SK-N-SH (cell line): ENCODE results near the gene HPCAL1. TPM values are rescaled to one million over a fixed set of nuclear protein-coding genes. Genes with fewer than 3 reads are reported as not detected.

ENCODE experiments used
- CTCF ChIA-PET: fragments of 300-600, 350-600 bp; formaldehyde crosslinking; extraction: SDS; loops from one replicate; lab custom pipeline; 2021; lab: Yijun Ruan, JAX
- POLR2A ChIA-PET: fragments of 350-600 bp; sonication (Branson Sonifier 250); formaldehyde crosslinking; extraction: SDS; loops from one replicate; lab custom pipeline; 2020; ENCODE audit warnings: antibody characterized with exemption, inconsistent platforms; lab: Yijun Ruan, JAX
- DNase-seq: peaks from one replicate; pipeline ENCODE4 v3.0.0; 2012
- H2AFZ ChIP-seq: fragments of 200-600 bp; sonication (generic); 2 replicates; pipeline ENCODE4 v1.8.1; 2016; ENCODE audit warnings: antibody characterized with exemption, mild to moderate bottlenecking, low read depth
- H3F3A ChIP-seq: fragments of 200-600 bp; sonication (generic); replicated peaks from 2 replicates; pipeline ENCODE3; 2016; ENCODE audit warnings: antibody characterized with exemption, mild to moderate bottlenecking; ENCODE audit not compliant: insufficient read depth
- H3K27ac ChIP-seq, 2 experiments: fragments of 200-500 bp in 1 of 2; fragments of 200-600 bp in 1 of 2; sonication (Bioruptor generic) in 1 of 2; sonication (generic), shearing (Covaris generic) in 1 of 2; 2 replicates each; pipeline versions ENCODE4 v1.5.1 to v1.6.1; 2014 to 2016; ENCODE audit warnings: low read depth in 2 of 2, inconsistent platforms in 1 of 2, low read length in 1 of 2, mild to moderate bottlenecking in 1 of 2, mixed read lengths in 1 of 2
- H3K27me3 ChIP-seq: fragments of 200-600 bp; sonication (generic), shearing (Covaris generic); 2 replicates; pipeline ENCODE4 v1.6.1; 2016; ENCODE audit warnings: mixed run types; ENCODE audit not compliant: insufficient read depth
- H3K36me3 ChIP-seq, 2 experiments: fragments of 200-500 bp in 1 of 2; fragments of 200-600 bp in 1 of 2; sonication (Bioruptor generic) in 1 of 2; sonication (generic) in 1 of 2; replicated peaks in 1 of 2; 2 replicates each; pipeline versions ENCODE3 to v1.5.1; 2014 to 2016; ENCODE audit warnings: low read length in 1 of 2, mild to moderate bottlenecking in 1 of 2; ENCODE audit not compliant: insufficient read depth in 2 of 2, control insufficient read depth in 1 of 2
- H3K4me1 ChIP-seq, 2 experiments: fragments of 200-500 bp in 1 of 2; fragments of 200-600 bp in 1 of 2; sonication (Bioruptor generic) in 1 of 2; sonication (generic), shearing (Covaris generic) in 1 of 2; 2 replicates each; pipeline versions ENCODE4 v1.5.1 to v1.6.1; 2014 to 2016; ENCODE audit warnings: low read depth in 1 of 2, low read length in 1 of 2, mixed run types in 1 of 2; ENCODE audit not compliant: insufficient read depth in 2 of 2, control insufficient read depth in 1 of 2
- H3K4me2 ChIP-seq: fragments of 200-600 bp; sonication (generic), shearing (Covaris generic); 2 replicates; pipeline ENCODE4 v1.6.1; 2017; ENCODE audit warnings: mixed run types
- H3K4me3 ChIP-seq, 2 experiments: fragments of 200-500 bp in 1 of 2; fragments of 200-600 bp in 1 of 2; sonication (Bioruptor generic) in 1 of 2; sonication (generic), shearing (Covaris generic) in 1 of 2; 2 replicates each; pipeline versions ENCODE4 v1.5.1 to v1.8.1; 2014 to 2016; ENCODE audit warnings: low read depth in 2 of 2, inconsistent platforms in 1 of 2, low read length in 1 of 2, mild to moderate bottlenecking in 1 of 2, mixed read lengths in 1 of 2, moderate library complexity in 1 of 2
- H3K79me2 ChIP-seq: fragments of 200-600 bp; sonication (generic); 2 replicates; pipeline ENCODE4 v1.8.1; 2017; ENCODE audit warnings: mild to moderate bottlenecking; ENCODE audit not compliant: insufficient read depth
- H3K9ac ChIP-seq: fragments of 200-600 bp; sonication (generic); 2 replicates; pipeline ENCODE4 v1.6.1; 2017; ENCODE audit warnings: mixed run types
- H3K9me2 ChIP-seq: fragments of 200-600 bp; sonication (generic); 2 replicates; pipeline ENCODE4 v1.6.1; 2017; ENCODE audit warnings: mixed run types
- H3K9me3 ChIP-seq: fragments of 200-600 bp; sonication (generic); 2 replicates; pipeline ENCODE4 v1.6.1; 2017; ENCODE audit warnings: mixed run types, mild to moderate bottlenecking, moderate library complexity
- H4K20me1 ChIP-seq: fragments of 200-600 bp; sonication (generic); 2 replicates; pipeline ENCODE4 v1.6.1; 2017; ENCODE audit warnings: mild to moderate bottlenecking, mixed run types; ENCODE audit not compliant: insufficient read depth
- FOSL2 ChIP-seq: IDR thresholded peaks from 2 replicates; pipeline ENCODE4 v1.4.0; 2012; ENCODE audit warnings: low read depth, mild to moderate bottlenecking, moderate library complexity, borderline replicate concordance
- GABPA ChIP-seq: IDR thresholded peaks from 2 replicates; pipeline ENCODE4 v1.4.0; 2012; ENCODE audit warnings: low read depth, mild to moderate bottlenecking
- NFIC ChIP-seq: IDR thresholded peaks from 2 replicates; pipeline ENCODE4 v1.4.0; 2012; ENCODE audit warnings: borderline replicate concordance
- NRF1 ChIP-seq: IDR thresholded peaks from 2 replicates; pipeline ENCODE4 v1.6.1; 2012; ENCODE audit warnings: low read depth, mild to moderate bottlenecking, low read length
- RFX5 ChIP-seq: IDR thresholded peaks from 2 replicates; pipeline ENCODE4 v1.6.1; 2012; ENCODE audit warnings: mild to moderate bottlenecking, improper control_type of control experiment, low read length
- SMC3 ChIP-seq: IDR thresholded peaks from 2 replicates; pipeline ENCODE4 v1.6.1; 2012; ENCODE audit warnings: low read depth, low read length, improper control_type of control experiment
- TEAD4 ChIP-seq: IDR thresholded peaks from 2 replicates; pipeline ENCODE4 v1.4.0; 2012; ENCODE audit warnings: mild to moderate bottlenecking, borderline replicate concordance; ENCODE audit not compliant: insufficient read depth
- YY1 ChIP-seq: IDR thresholded peaks from 2 replicates; pipeline ENCODE4 v1.4.0; 2012; ENCODE audit warnings: low read depth, mild to moderate bottlenecking
- WGBS: methylation state at CpG from one replicate; pipeline ENCODE4 v1.1.6; 2017; ENCODE audit warnings: low lambda C conversion rate; 5-methylcytosine and 5-hydroxymethylcytosine counted together
- polyA plus RNA-seq, 3 experiments: library from polyadenylated mRNA; depleted of rRNA; stranded (reverse); fragments of >200 nt; gene quantifications; 2 replicates each; pipeline ENCODE4 v1.2.3, GENCODE V29; 2012
- TF ChIP-seq, protein P1 (sequence below): IDR thresholded peaks from 2 replicates; pipeline ENCODE4 v1.6.1; 2012; ENCODE audit warnings: mild to moderate bottlenecking, low read depth, low read length, moderate library complexity
- TF ChIP-seq, protein P2 (sequence below): IDR thresholded peaks from 2 replicates; pipeline ENCODE4 v1.4.0; 2012; ENCODE audit warnings: low read depth, borderline replicate concordance

The HPCAL1 gene
- polyA plus RNA-seq, 1 of the 3 experiments (the other 2 are of a cell fraction): 77.0 TPM

DNA sequence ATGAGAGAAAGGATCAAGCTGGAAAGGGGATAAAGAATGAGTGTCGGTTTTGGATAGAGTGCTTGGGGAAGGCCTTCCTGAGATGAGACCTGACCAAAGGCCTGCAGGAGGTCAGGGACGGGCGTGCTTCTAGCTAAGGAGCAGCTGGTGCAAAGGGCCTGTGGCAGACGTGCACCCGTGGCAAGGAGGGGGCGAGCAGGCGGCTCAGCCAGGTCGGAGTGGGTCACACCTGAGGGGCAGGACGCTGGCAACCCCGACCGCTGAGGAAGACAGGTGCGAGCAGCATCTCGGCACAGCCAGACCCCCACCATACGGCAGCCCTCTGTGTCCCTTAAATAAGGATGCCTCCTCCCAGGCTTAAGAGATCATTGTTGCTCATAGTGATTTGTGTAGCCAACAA, 97.3 kb downstream of the HPCAL1 start (continued):
- TF ChIP-seq, protein P1, sequence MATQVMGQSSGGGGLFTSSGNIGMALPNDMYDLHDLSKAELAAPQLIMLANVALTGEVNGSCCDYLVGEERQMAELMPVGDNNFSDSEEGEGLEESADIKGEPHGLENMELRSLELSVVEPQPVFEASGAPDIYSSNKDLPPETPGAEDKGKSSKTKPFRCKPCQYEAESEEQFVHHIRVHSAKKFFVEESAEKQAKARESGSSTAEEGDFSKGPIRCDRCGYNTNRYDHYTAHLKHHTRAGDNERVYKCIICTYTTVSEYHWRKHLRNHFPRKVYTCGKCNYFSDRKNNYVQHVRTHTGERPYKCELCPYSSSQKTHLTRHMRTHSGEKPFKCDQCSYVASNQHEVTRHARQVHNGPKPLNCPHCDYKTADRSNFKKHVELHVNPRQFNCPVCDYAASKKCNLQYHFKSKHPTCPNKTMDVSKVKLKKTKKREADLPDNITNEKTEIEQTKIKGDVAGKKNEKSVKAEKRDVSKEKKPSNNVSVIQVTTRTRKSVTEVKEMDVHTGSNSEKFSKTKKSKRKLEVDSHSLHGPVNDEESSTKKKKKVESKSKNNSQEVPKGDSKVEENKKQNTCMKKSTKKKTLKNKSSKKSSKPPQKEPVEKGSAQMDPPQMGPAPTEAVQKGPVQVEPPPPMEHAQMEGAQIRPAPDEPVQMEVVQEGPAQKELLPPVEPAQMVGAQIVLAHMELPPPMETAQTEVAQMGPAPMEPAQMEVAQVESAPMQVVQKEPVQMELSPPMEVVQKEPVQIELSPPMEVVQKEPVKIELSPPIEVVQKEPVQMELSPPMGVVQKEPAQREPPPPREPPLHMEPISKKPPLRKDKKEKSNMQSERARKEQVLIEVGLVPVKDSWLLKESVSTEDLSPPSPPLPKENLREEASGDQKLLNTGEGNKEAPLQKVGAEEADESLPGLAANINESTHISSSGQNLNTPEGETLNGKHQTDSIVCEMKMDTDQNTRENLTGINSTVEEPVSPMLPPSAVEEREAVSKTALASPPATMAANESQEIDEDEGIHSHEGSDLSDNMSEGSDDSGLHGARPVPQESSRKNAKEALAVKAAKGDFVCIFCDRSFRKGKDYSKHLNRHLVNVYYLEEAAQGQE: no peak
- no peak for TF ChIP-seq SMC3
- TF ChIP-seq YY1: no peak

DNA sequence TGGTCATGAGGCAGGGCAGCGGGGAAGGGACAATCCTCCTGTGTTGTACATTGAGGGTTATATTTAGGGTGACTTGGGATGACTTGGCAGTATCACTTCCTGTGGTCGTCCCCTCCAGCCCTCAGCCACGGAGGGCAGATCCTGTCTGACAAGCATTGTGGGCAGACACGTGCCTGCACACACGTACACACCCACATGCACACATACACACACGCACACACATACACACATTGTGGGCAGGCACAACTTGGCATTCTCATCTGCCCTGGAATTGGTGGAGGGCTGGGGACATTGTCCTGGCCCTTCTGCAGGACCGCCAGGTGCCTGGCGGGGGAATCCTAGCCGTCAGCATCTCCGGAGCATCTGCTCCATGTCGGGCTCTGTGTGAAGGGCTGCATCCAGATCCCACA, 97.9 kb downstream of the HPCAL1 start:
- H3K36me3 ChIP-seq: peaks cover 0 to 4% of the 10 kb centered on the region in 2 experiments
- no peak for DNase-seq
- H3K4me1 ChIP-seq: peaks cover 16 to 62% of the 10 kb centered on the region in 2 experiments
- H3K9me3 ChIP-seq: no peaks in the 10 kb centered on the region
- ChIA-PET POLR2A (no interaction called here), CTCF (interaction anchor here (2.6 to 3.8 kb wide), 2 partner anchors 8 kb away, joined by 9 to 28 read pairs; no protein-coding TSS in a partner anchor)
- peak overlapping the region in 1 of 2 experiments; percentile 2; a peak in 1 of 4 replicates for H3K27ac ChIP-seq
- H4K20me1 ChIP-seq: 0 out of 2 replicates have a peak, but pooled peaks cover 4% of the 10 kb centered on the region
- H3K4me2 ChIP-seq: no peak overlapping the region
- no peaks in the 10 kb centered on the region for H3K9me2 ChIP-seq
- TF ChIP-seq, protein P2, sequence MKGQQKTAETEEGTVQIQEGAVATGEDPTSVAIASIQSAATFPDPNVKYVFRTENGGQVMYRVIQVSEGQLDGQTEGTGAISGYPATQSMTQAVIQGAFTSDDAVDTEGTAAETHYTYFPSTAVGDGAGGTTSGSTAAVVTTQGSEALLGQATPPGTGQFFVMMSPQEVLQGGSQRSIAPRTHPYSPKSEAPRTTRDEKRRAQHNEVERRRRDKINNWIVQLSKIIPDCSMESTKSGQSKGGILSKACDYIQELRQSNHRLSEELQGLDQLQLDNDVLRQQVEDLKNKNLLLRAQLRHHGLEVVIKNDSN: no peak
- TF ChIP-seq FOSL2 (no peak), SMC3 (no peak), RFX5 (no peak), TEAD4 (no peak), NFIC (no peak), GABPA (no peak), NRF1 (no peak)
- TF ChIP-seq, protein P1: no peak
- peaks cover 13% of the 10 kb centered on the region for H3F3A ChIP-seq
- H3K27me3 ChIP-seq: no peaks in the 10 kb centered on the region
- H3K9ac ChIP-seq: no peak overlapping the region
- no peak overlapping the region for H2AFZ ChIP-seq
- no peak overlapping the region for H3K4me3 ChIP-seq
- H3K79me2 ChIP-seq: no peaks in the 10 kb centered on the region
- 89% methylated on average over 11 of the region's 11 CpGs for WGBS
